Stimulated activated CD8-positive, alpha-beta memory T cell treated with anti-CD3 and anti-CD28 coated beads, Interleukin-15, amount 100 ng/mL, for 4 hours (primary cell): ENCODE results near the gene FLT1.

ENCODE experiments used
- DNase-seq, 2 donors: peaks; one replicate each; pipeline ENCODE4 v3.0.0-alpha.2; 2020; ENCODE audit warnings: low read depth in 2 of 2

FLT1 gene

GRCh38 chr13:28458608-28459007 is 36.3 kb downstream of the FLT1 start:
- DNase-seq, result no peak

- no peak for DNase-seq
These were observed 36.9 kb downstream of the FLT1 start for GRCh38 chr13:28458051-28458450.

- DNase-seq, result no peak
These were observed 37.4 kb downstream of the FLT1 start for GRCh38 chr13:28457521-28457920.

GRCh38 chr13:28455580-28456194 is 39.2 kb downstream of the FLT1 start:
- no peak for DNase-seq

GRCh38 chr13:28452755-28453154 is 42.2 kb downstream of the FLT1 start:
- DNase-seq, result no peak

- DNase-seq, result no peak
These were observed 43.3 kb downstream of the FLT1 start for GRCh38 chr13:28451482-28452217.

- DNase-seq, result no peak
These were observed 44.8 kb downstream of the FLT1 start for GRCh38 chr13:28449826-28450773.

- no peak for DNase-seq
These were observed 46.1 kb downstream of the FLT1 start for GRCh38 chr13:28448651-28449358.

GRCh38 chr13:28447989-28448388 is 46.9 kb downstream of the FLT1 start:
- DNase-seq, result no peak

- DNase-seq, result no peak
These were observed 47.7 kb downstream of the FLT1 start for GRCh38 chr13:28447206-28447605.

- DNase-seq, result no peak
These were observed 52.1 kb downstream of the FLT1 start for GRCh38 chr13:28442839-28443238.

GRCh38 chr13:28441529-28441928 is 53.4 kb downstream of the FLT1 start:
- DNase-seq, result no peak

GRCh38 chr13:28440774-28441504 is 54.0 kb downstream of the FLT1 start:
- no peak for DNase-seq

- no peak for DNase-seq
These were observed 56.2 kb downstream of the FLT1 start for GRCh38 chr13:28438598-28439334.

GRCh38 chr13:28438067-28438466 is 56.9 kb downstream of the FLT1 start:
- DNase-seq, result no peak

GRCh38 chr13:28435917-28436316 is 59.0 kb downstream of the FLT1 start:
- no peak for DNase-seq

GRCh38 chr13:28434926-28435325 is 60.0 kb downstream of the FLT1 start:
- DNase-seq, result no peak

GRCh38 chr13:28432816-28433560 is 61.9 kb downstream of the FLT1 start:
- DNase-seq, result no peak

- no peak for DNase-seq
These were observed 65.1 kb downstream of the FLT1 start for GRCh38 chr13:28429685-28430290.
